Activated naive CD4-positive, alpha-beta T cell treated with anti-CD3 and anti-CD28 coated beads, Interleukin-2, amount 50 U/mL, for 72 hours (primary cell): Measurements from ENCODE around the gene NR0B2. TPM values are rescaled to one million over a fixed set of nuclear protein-coding genes. Genes with fewer than 3 reads are reported as not detected.
A peak's percentile ranks its signal among the peaks of the same experiment; 100 is the strongest.
"Not testable (repeated sequence)": the region's sequence is repeated elsewhere in the genome, so short reads cannot be mapped to it uniquely, and the experiment has no call there.

Experiments used
- ATAC-seq, 2 donors: fragments of 150-1000 bp; cut with Tn5 transposase; 2 replicates each; pipeline ENCODE4 v1.10.0; 2021; ENCODE audit warnings: mild to moderate bottlenecking in 2 of 2, moderate library complexity in 2 of 2
- DNase-seq, 2 donors: peaks; one replicate each; pipeline ENCODE4 v3.0.0; 2021 to 2022; ENCODE audit warnings: low spot score in 2 of 2
- H3K27ac Mint-ChIP-seq, 2 donors: one replicate each; pipeline ENCODE4 v1.8.0; 2022; ENCODE audit warnings: mild to moderate bottlenecking in 2 of 2, mixed read lengths in 2 of 2
- H3K36me3 Mint-ChIP-seq, 2 donors: one replicate each; pipeline ENCODE4 v1.8.0; 2022; ENCODE audit warnings: mixed read lengths in 2 of 2
- H3K9me3 Mint-ChIP-seq, 2 donors: one replicate each; pipeline ENCODE4 v1.8.0; 2022; ENCODE audit warnings: mixed read lengths in 2 of 2
- total RNA-seq, 2 donors: library from RNA; stranded (reverse); gene quantifications; one replicate each; pipeline ENCODE4 v1.2.3, GENCODE V29; 2022

NR0B2 gene
- total RNA-seq, 2 donors from 2014 or later, result not detected

DNA sequence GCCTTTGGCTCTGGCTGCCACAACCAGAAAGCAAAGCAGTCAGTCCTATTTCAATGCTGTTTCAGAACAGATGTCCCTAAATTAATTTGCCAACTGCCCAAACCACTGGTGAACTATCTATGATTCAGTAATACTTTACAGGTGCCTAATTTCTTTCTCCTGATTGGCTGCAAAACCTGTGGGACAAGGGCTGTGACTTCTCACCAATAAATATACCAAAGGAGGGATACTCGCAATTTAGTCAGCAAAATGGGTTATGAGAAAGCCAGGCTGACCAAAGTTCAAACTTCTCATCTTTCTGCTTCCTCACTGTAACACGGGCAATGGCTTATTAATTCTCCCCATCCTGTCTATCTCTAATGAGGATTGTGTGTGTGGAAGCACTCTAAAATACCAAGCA is 36.4 kb downstream of the NR0B2 start:
- no peaks in the 10 kb centered on the region for H3K36me3 Mint-ChIP-seq
- no peaks in the 10 kb centered on the region for H3K9me3 Mint-ChIP-seq
- no peak overlapping the region for H3K27ac Mint-ChIP-seq
- DNase-seq (no peak), ATAC-seq (no peak)

DNA sequence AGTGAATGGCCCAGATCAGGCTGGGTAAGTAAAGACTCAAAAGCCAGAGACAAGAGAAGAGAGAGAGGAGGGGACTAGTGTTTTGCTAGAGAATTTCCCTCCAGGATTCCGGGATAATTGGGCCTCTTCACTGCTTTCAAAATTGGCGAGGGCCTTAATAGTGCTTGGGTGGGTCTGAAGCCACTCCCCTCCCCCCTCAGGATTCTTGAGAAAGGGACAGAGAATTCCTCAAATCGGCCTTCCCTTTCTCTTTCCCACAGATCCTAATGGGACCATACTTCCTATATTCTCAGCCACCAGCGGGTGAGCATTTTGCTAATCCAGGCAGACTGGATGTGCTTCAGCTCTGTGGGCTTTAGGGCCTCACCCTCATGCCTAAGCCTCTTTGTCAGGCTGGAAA is 38.9 kb downstream of the NR0B2 start:
- H3K36me3 Mint-ChIP-seq, result no peaks in the 10 kb centered on the region
- no peaks in the 10 kb centered on the region for H3K9me3 Mint-ChIP-seq
- ATAC-seq (no peak), DNase-seq (no peak)
- peak overlapping the region in 1 of 2 donors; percentile 52 for H3K27ac Mint-ChIP-seq

DNA sequence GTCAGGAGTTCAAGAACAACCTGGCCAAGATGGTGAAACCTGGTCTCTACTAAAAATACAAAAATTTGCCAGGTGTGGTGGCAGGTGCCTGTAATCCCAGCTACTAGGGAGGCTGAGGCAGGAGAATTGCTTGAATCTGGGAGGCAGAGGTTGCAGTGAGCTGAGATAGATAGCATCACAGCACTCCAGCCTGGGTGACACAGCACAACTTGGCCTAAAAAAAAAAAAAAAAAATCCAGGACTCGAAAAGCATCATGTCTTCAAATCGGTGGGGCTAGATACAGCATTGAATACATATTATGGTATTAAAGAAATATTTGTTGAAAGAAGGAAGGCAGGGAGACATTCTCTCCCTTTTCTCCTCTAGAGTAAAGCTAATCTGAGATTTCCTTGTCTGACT is 40.7 kb downstream of the NR0B2 start:
- not testable (repeated sequence) for H3K9me3 Mint-ChIP-seq, DNase-seq, H3K36me3 Mint-ChIP-seq, ATAC-seq
- H3K27ac Mint-ChIP-seq, result peak overlapping the region in 1 of 2 donors; percentile 65

DNA sequence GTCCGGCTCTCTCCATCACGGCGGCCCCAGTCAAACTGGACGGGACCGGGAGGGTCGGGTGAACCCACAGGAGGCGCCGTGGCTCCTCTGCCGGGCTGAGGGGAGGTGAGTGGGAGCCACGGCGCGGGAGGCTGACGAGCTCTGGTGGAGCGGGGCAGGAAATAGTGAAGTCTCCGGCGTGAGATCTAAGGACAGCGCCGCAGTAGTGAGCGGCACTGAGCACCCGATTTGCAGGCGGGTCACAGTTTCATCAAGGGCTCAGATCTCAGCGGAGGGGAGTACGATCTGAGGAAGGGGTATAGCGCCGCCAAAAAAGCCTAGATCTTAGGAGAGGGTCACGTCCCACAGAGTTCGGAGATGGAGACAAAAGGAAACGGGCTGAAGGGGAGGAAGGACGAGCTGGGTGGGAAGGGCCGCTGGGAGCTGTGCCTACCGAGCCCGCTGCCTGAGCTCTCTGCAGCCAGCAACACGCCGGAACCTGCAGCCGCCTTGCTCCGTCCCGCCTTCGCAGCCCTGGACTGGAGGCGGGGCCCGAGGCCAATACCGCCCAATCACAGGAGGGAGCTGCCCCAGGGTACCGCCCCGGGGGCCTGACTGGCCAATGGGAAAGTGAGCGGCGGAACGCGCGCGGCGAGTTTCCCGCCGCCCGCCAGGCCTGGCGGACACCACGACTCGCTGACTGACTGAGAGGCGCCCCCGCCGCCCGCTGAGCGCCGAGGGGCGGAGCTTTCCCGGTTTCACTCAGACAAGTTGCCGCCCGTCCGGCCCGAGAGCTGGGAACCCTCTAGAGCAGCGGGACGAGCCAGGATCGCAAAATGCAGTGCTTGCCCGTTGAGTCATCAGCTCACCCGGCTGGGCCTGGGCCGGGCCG is 48.9 kb downstream of the NR0B2 start:
- peak; percentile 97 to 99 for DNase-seq
- ATAC-seq, result peak; percentile 94 to 95
- Mint-ChIP-seq H3K27ac (peak overlapping the region; percentile 88 to 95), H3K36me3 (peaks cover 0 to 6% of the 10 kb centered on the region in 2 donors), H3K9me3 (no peaks in the 10 kb centered on the region)

DNA sequence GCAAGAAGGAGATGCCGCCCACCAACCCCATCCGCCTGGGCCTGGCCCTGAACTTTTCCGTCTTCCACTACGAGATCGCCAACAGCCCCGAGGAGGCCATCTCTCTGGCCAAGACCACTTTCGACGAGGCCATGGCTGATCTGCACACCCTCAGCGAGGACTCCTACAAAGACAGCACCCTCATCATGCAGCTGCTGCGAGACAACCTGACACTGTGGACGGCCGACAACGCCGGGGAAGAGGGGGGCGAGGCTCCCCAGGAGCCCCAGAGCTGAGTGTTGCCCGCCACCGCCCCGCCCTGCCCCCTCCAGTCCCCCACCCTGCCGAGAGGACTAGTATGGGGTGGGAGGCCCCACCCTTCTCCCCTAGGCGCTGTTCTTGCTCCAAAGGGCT is 50.1 kb downstream of the NR0B2 start:
- DNase-seq, result no peak

DNA sequence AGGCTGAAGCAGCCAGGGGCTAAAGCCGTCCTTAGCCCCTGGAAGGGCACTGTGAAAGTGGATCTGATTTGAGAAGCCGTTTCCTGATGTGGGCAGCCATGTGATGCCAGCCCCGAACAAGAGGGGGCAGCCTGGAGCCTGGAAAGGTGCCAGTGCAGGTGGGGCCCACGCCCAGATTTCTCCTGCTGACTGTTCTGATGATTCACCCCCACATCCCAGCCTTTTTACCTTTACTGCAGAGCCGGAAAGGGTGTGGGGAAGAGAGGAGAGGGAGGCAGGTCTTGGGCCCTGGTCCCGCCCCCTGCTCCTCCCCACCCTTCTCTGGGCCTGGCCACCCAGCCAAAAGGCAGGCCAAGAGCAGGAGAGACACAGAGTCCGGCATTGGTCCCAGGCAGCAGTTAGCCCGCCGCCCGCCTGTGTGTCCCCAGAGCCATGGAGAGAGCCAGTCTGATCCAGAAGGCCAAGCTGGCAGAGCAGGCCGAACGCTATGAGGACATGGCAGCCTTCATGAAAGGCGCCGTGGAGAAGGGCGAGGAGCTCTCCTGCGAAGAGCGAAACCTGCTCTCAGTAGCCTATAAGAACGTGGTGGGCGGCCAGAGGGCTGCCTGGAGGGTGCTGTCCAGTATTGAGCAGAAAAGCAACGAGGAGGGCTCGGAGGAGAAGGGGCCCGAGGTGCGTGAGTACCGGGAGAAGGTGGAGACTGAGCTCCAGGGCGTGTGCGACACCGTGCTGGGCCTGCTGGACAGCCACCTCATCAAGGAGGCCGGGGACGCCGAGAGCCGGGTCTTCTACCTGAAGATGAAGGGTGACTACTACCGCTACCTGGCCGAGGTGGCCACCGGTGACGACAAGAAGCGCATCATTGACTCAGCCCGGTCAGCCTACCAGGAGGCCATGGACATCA is 50.7 kb downstream of the NR0B2 start, which contains the start of gene SFN:
Gene SFN, plus strand, starts transcription at position 369 of the 904 bp plus-strand sequence. Its CDS starts 64 bp downstream, at position 433.
- Mint-ChIP-seq H3K9me3 (no peaks in the 10 kb centered on the region), H3K36me3 (peaks cover 0 to 6% of the 10 kb centered on the region in 2 donors), H3K27ac (peak within 1 kb of the TSS; percentile 44 to 88)
- ATAC-seq, result no peak
- DNase-seq, result peak in 1 of 2 donors; percentile 71

More for the DNA sequence above, 50.1 kb downstream of the NR0B2 start:
- ATAC-seq, result no peak
- peak overlapping the region in 1 of 2 donors; percentile 88 for H3K27ac Mint-ChIP-seq
- no peaks in the 10 kb centered on the region for H3K9me3 Mint-ChIP-seq
- peaks cover 0 to 6% of the 10 kb centered on the region in 2 donors for H3K36me3 Mint-ChIP-seq

DNA sequence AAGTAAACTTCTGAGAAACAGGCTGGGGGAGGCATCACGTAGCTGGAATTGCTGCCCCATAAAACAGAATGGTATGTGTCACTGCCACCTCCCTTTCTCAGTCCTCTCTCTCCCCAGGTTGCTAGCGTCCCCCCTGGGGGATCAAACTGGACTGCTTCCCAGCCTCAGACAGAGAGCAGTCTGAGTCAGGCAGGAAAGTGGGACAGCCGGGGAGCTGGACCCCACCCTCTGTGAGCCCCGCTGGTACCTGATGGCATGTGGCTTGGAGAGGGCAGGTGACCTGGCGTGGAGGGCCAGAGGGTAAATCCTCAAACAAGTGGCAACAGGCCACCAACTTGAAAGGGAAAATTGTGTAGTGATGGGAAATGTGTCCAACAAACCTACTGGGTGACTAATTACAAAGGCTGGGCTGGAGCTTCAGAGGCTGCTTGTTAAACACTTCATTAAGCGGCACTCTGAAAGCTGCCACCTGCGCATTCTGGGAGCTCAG is 51.8 kb downstream of the NR0B2 start:
- no peaks in the 10 kb centered on the region for H3K9me3 Mint-ChIP-seq
- H3K27ac Mint-ChIP-seq, result peak overlapping the region; percentile 36 to 44
- H3K36me3 Mint-ChIP-seq, result peaks cover 0 to 6% of the 10 kb centered on the region in 2 donors
- no peak for ATAC-seq
- DNase-seq, result no peak

Other genes starting within 250 kb of the NR0B2 start
- 100 to 1,000 TPM; 110 to 116 TPM for gene ARID1A, start 218.0 kb downstream of the NR0B2 start, total RNA-seq
- gene PIGV, start 126.0 kb downstream of the NR0B2 start, total RNA-seq, result 10 to 100 TPM; 15.9 to 21.0 TPM
- 10 to 100 TPM; 37.8 to 59.5 TPM for gene ZDHHC18, start 87.3 kb downstream of the NR0B2 start, total RNA-seq
- gene SFN, start 50.8 kb downstream of the NR0B2 start, total RNA-seq, result 1 to 10 TPM; 1.1 to 2.3 TPM
- 10 to 100 TPM; 29.5 to 56.1 TPM for gene GPN2, start 23.7 kb downstream of the NR0B2 start, total RNA-seq
- gene GPATCH3, start 13.5 kb downstream of the NR0B2 start, total RNA-seq, result 10 to 100 TPM; 11.7 to 13.2 TPM
- gene NUDC, start 7.8 kb upstream of the NR0B2 start, total RNA-seq, result 10 to 100 TPM; 60.5 to 93.7 TPM
- under 1 TPM in 1 of 2 donors, not detected in 1; 0.27 TPM for gene KDF1, start 46.5 kb upstream of the NR0B2 start, total RNA-seq
- gene TRNP1, start 79.7 kb upstream of the NR0B2 start, total RNA-seq, result under 1 TPM in 1 of 2 donors, not detected in 1; 0.29 TPM
- gene TENT5B, start 98.9 kb upstream of the NR0B2 start, total RNA-seq, result under 1 TPM in 1 of 2 donors, not detected in 1; 0.09 TPM
- 10 to 100 TPM; 16.2 to 18.8 TPM for gene SLC9A1, start 241.2 kb upstream of the NR0B2 start, total RNA-seq